SIG-M5 (cell line): ENCODE data around the gene SMAD3.
"Not testable (repeated sequence)": the region's sequence is repeated elsewhere in the genome, so short reads cannot be mapped to it uniquely, and the experiment has no call there.

Experiments used
- DNase-seq: peaks from one replicate; lab custom pipeline; 2025; lab: John Stamatoyannopoulos, UW

The SMAD3 gene

GRCh38 chr15:67145312-67145610, 79.9 kb downstream of the SMAD3 start:
- DNase-seq: no peak

GRCh38 chr15:67145710-67146109, 80.3 kb downstream of the SMAD3 start:
- no peak for DNase-seq

GRCh38 chr15:67146234-67146633, 80.8 kb downstream of the SMAD3 start:
- no peak for DNase-seq

GRCh38 chr15:67146875-67147381, 81.5 kb downstream of the SMAD3 start:
- no peak for DNase-seq

GRCh38 chr15:67147396-67147949, 82.1 kb downstream of the SMAD3 start:
- DNase-seq: no peak

- no peak for DNase-seq
Measured at GRCh38 chr15:67148196-67148701, 82.8 kb downstream of the SMAD3 start.

GRCh38 chr15:67149068-67149772, 83.8 kb downstream of the SMAD3 start:
- DNase-seq: no peak

- no peak for DNase-seq
Measured at GRCh38 chr15:67149773-67150022, 84.3 kb downstream of the SMAD3 start.

GRCh38 chr15:67150023-67150860, 84.8 kb downstream of the SMAD3 start:
- no peak for DNase-seq

- DNase-seq: no peak
Measured at GRCh38 chr15:67152429-67152828, 87.0 kb downstream of the SMAD3 start.

- DNase-seq: not testable (repeated sequence)
Measured at GRCh38 chr15:67153044-67153443, 87.6 kb downstream of the SMAD3 start.

GRCh38 chr15:67154249-67154648, 88.8 kb downstream of the SMAD3 start:
- DNase-seq: no peak

- DNase-seq: no peak
Measured at GRCh38 chr15:67156426-67156825, 91.0 kb downstream of the SMAD3 start.

- DNase-seq: no peak
Measured at GRCh38 chr15:67156834-67157233, 91.4 kb downstream of the SMAD3 start.

- DNase-seq: no peak
Measured at GRCh38 chr15:67157521-67158252, 92.3 kb downstream of the SMAD3 start.

GRCh38 chr15:67158367-67158766, 93.0 kb downstream of the SMAD3 start:
- DNase-seq: no peak

- DNase-seq: no peak
Measured at GRCh38 chr15:67161412-67161811, 96.0 kb downstream of the SMAD3 start.

- no peak for DNase-seq
Measured at GRCh38 chr15:67161881-67162280, 96.5 kb downstream of the SMAD3 start.

GRCh38 chr15:67163180-67163579, 97.8 kb downstream of the SMAD3 start:
- DNase-seq: no peak

- no peak for DNase-seq
Measured at GRCh38 chr15:67164401-67164791, 99.0 kb downstream of the SMAD3 start.

- DNase-seq: no peak
Measured at GRCh38 chr15:67164811-67165253, 99.4 kb downstream of the SMAD3 start.
